ENCODE data around the gene LRP2.
A peak's percentile ranks its signal among the peaks of the same experiment; 100 is the strongest.
"Not testable (repeated sequence)": the region's sequence is repeated elsewhere in the genome, so short reads cannot be mapped to it uniquely, and the experiment has no call there.

The LRP2 gene

GRCh38 chr2:169286624-169287231 lies 75.6 kb downstream of the LRP2 start:
- H3K4me3 ChIP-seq (ENCODE audit: low read length) = no peak overlapping the region
- TF ChIP-seq CTCF (IDR thresholded peaks at IDR 0.05; ENCODE audit: insufficient read depth, low read depth, low read length, missing control alignments) = no peak
- DNase-seq (ENCODE audit: low read depth) = no peak

- TF ChIP-seq CTCF (IDR thresholded peaks at IDR 0.05; ENCODE audit: insufficient read depth, low read depth, low read length, missing control alignments) = no peak
- DNase-seq (ENCODE audit: low read depth) = no peak
- H3K4me3 ChIP-seq (ENCODE audit: low read length) = no peak overlapping the region
Observed at GRCh38 chr2:169285531-169286235, 76.7 kb downstream of the LRP2 start.

GRCh38 chr2:169280502-169280901 lies 81.8 kb downstream of the LRP2 start:
- H3K4me3 ChIP-seq (ENCODE audit: low read length) = no peak overlapping the region
- TF ChIP-seq CTCF (IDR thresholded peaks at IDR 0.05; ENCODE audit: insufficient read depth, low read depth, low read length, missing control alignments) = no peak
- DNase-seq (ENCODE audit: low read depth) = no peak

GRCh38 chr2:169275696-169276444 lies 86.5 kb downstream of the LRP2 start:
- DNase-seq (ENCODE audit: low read depth) = peak; percentile 31
- no peak overlapping the region for H3K4me3 ChIP-seq (ENCODE audit: low read length)
- TF ChIP-seq CTCF (IDR thresholded peaks at IDR 0.05; ENCODE audit: insufficient read depth, low read depth, low read length, missing control alignments) = peak; percentile 59

GRCh38 chr2:169272010-169272409 lies 90.3 kb downstream of the LRP2 start:
- no peak for TF ChIP-seq CTCF (IDR thresholded peaks at IDR 0.05; ENCODE audit: insufficient read depth, low read depth, low read length, missing control alignments)
- H3K4me3 ChIP-seq (ENCODE audit: low read length) = no peak overlapping the region
- no peak for DNase-seq (ENCODE audit: low read depth)

GRCh38 chr2:169270574-169270973 lies 91.8 kb downstream of the LRP2 start:
- H3K4me3 ChIP-seq (ENCODE audit: low read length); DNase-seq (ENCODE audit: low read depth): not testable (repeated sequence)

GRCh38 chr2:169265591-169265990 lies 96.7 kb downstream of the LRP2 start:
- no peak for TF ChIP-seq CTCF (IDR thresholded peaks at IDR 0.05; ENCODE audit: insufficient read depth, low read depth, low read length, missing control alignments)
- DNase-seq (ENCODE audit: low read depth) = no peak
- no peak overlapping the region for H3K4me3 ChIP-seq (ENCODE audit: low read length)

All from epithelial cell of esophagus (primary cell).